Stromal cell of bone marrow (primary cell): ENCODE measurements around the gene CRYGN.

Source experiments
- DNase-seq: peaks from one replicate; pipeline ENCODE4 v3.0.0-alpha.2; 2012; ENCODE audit warnings: low read depth

CRYGN gene

DNA sequence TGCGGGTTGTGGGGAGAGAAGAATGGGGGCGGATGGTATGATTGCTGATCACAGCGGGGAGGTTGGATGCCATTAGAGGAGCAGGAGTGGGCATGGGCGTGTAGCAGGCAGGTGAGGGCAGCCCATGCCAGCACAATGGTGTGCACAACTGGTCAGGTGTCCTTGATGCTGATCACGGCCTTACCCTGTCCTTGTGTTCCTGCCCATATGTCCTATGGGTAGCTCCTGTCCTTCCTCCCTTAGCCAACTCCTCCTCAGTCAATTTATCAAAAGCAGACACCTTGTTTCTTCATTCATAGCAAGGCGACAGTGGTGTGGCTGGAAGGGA is 60.8 kb downstream of the CRYGN start:
- DNase-seq = no peak
